NCI-H1092 (cell line): ENCODE measurements around the gene MOB3A.

Experiments
- DNase-seq: peaks from one replicate; lab custom pipeline; 2025; lab: John Stamatoyannopoulos, UW

MOB3A gene

DNA sequence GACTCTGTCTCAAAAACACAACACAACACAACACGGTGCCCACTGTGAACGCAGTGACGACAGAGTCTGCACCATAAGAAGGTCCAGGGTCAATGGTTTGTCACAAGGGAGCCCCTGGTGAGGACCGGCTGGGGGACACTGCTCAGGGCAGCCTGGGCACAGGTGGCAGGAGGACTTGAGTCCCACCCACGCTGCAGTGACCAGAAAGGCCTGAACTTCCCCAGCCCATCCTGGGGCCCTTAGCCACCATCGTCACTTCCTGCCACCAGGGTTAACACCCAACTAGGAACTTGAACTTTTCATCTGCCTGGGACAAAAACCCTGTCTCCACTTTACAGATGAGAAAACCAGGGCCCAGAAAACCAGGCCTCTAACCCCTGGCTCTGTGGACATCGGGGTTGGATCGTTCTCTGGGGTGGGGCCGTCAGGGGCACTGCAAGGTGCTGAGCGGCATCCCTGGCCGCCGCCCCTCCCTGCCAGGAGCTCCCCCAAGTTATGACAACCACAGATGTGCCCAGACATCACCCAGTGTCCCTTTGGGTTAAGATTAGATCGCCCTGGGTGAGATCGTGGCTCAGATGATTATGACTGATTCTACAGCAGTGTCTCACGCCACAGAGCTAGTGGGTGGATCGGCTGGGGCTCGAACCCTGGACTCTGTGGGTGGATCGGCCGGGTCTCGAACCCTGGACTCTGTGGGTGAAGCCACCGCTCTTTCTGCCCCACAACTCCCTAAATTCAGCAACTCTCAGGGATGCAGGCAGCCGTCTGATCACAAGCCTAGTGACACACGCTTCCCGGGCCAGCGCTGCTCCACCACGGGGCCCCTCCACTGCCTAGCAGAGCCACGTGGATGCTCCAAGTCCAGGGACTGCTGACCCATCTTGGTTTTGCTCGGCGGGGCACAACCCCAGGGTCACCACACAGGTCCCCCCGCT lies 14.0 kb downstream of the MOB3A start:
- DNase-seq, result no peak

- no peak for DNase-seq
Observed at GRCh38 chr19:2080336-2080988, 15.7 kb downstream of the MOB3A start.

DNA sequence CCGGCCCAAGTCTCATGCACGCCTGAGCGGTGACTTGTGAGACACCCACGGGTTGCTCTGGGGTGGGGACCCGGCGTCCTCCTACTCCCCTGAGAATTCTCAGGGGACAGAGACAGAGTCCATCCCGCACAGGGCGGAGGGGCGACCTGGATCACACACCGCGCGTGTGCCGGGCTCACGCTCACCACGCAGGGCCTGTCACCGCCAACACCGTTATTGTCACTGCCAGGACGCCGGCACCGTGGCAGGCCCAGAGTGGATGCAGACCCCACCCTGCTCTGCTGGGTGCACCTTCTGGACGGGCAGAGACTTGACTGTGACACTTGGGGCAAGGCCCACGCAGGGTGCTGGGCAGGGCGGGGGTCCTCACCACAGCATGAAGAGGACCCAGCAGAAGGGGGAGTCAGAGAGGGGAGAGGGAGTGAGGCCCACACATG lies 16.2 kb downstream of the MOB3A start:
- no peak for DNase-seq

DNA sequence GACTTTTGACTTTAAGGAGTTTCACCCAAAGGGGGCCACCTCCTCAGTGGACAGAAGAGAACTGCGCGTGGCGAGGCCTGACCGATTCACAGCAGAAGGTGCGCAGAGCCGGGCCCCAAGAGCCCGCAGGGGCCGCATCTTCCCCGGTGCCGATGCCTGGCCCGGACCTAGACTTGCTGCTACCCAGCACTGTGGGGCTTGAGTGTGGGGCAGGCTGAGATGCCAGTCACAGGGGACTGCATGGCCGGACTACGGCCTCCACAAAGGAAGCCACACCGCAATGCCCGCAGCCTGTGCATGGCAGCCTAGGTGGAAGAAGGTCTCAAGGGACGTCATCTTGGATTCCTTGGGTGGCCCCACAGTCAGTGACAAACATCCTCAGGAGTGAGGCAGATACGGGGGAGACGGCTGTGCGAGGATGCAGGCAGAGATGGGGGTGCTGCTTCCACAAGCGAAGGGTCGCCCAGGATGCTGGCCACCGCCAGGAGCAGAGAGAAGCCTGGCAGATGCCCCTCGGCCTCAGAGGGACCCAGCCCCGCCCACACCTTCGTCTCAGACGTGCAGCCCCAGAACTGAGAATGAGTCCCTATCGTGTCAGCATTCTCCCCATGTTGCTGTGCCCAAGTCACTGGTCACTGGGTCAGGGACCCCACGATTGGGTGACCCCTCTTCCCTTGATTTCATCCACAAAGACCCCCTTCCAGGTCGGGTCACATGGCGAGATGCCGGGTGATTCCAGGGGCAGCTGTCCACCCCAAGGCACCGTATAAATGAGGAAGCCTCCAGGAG lies 16.9 kb downstream of the MOB3A start:
- no peak for DNase-seq

GRCh38 chr19:2077833-2078619 lies 18.1 kb downstream of the MOB3A start:
- DNase-seq, result no peak

- no peak for DNase-seq
Observed at GRCh38 chr19:2077398-2077797, 18.7 kb downstream of the MOB3A start.

- no peak for DNase-seq
Observed at GRCh38 chr19:2076526-2076944, 19.6 kb downstream of the MOB3A start.

GRCh38 chr19:2072757-2073551 lies 23.2 kb downstream of the MOB3A start:
- no peak for DNase-seq

- DNase-seq, result no peak
Observed at GRCh38 chr19:2070986-2071673, 25.0 kb downstream of the MOB3A start.

- DNase-seq, result no peak
Observed at GRCh38 chr19:2070436-2070827, 25.7 kb downstream of the MOB3A start.

DNA sequence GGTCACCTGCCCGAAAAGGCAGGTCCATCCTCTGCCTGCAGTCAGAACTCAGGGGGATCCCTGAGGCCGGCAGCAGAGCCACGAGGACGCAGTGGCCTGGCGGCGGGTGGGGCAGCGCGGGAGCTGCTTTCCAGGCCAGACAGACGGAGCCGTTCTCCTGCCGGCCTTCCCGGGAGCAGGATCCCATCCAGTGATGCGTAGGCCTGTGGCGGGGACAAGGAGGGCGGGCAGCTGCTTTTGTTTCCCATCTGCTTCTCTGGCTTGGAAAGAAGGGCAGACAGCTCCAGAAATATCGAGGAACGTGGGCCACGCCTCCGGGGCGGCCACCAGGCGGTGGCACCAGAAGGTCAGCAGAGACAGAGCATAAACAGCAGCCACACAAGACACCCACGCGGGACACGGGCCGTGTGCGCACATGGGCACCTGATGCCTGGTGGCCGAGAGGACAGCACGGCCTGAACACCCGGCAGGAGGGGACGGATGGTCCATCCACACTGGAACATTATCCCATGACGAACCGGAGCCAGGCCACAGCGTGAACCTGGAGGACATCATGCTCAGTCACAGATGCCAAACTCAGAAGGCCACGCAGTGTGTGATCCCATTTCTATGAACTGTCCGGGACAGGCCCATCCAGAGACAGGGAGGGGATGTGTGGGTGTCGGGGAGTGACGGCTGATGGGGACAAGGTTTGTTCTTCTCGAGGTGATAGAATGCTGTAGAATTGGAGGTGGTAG lies 31.2 kb downstream of the MOB3A start:
- DNase-seq, result no peak

GRCh38 chr19:2064395-2064787 lies 31.7 kb downstream of the MOB3A start:
- DNase-seq, result no peak

GRCh38 chr19:2063824-2064223 lies 32.3 kb downstream of the MOB3A start:
- DNase-seq, result no peak

DNA sequence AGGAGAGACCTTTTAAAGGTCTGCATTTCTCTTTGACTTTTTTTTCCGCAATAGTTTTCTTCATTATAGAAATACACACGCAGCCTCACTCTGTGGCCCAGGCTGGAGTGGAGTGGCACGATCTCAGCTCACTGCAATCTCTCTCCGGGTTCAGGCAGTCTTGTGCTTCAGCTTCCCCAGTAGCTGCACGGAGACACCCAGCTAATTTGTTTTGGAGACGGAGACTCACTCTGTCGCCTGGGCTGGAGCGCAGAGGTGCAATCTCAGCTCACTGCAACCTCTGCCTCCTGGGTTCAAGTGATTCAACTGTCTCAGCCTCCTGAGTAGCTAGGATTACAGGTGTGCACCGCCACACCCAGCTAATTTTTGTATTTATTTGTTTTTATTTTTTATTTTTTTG lies 33.4 kb downstream of the MOB3A start:
- DNase-seq, result no peak

DNA sequence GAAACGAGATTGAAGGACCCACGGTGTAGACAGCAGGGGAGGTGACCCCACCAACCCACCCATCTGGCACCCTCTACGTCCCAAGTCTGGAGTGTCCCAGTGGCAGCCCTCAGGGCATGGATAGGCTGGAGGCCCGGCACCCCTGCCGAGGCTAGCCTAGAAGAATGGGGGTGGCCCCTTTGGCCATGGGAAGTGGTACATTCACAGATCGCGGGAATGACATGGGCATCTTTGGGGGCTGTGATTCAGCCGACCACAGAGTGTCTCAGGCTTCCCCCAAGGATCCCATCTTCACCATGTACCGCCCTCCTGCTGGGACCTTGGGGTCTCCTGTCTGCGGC lies 33.8 kb downstream of the MOB3A start:
- DNase-seq, result no peak

DNA sequence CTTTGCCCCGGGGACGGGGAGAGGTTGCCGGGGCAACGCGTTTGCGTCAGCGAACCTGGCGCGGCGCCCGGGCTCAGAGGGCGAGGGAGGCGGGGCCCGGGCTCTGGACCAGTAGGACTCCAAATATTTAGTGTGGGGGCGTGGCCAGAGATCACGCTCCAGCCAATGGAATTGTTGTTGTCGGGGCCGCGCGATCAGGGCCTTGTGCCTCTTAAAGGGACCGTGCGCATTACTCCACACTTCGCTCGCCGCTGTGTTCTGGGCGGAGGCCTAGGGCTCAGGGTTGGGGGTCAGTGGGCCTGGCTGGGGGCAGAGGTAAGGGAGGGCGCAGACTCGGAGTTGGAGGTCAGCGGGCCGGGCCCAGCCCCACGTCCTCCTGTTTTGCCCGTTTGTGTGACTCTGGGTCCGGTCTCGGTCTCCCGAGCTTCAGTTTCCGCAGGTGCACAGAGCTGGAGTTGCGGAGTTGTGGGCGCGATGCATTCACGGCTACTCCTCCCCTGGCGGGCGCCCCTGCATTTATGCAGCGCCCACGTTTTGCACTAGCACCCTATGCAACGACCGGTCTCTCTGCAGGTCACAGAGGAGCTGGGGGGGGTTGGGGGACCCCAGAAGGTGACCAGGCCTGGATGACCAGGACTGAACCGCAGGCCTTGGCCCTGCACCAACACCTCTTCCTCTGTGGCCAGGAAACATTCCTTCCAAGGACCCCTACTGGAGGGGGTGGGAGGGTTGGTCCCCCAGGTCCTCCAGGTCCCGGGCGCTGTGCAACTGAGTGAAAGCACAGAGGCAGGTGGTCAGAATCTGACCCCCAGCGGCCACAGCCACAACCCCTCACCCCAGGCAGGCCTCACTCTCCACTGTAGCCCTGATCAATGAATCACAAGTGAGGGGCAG lies 34.4 kb downstream of the MOB3A start:
- DNase-seq, result peak; percentile 98

GRCh38 chr19:2060884-2061494 lies 35.1 kb downstream of the MOB3A start:
- no peak for DNase-seq
